Measurements from ENCODE around the gene RAB33B. TPM values are rescaled to one million over a fixed set of nuclear protein-coding genes. Genes with fewer than 3 reads are reported as not detected.

Gene RAB33B
- 15.5 and 22.7 TPM in 2 replicates for total RNA-seq

GRCh38 chr4:139454111-139455045, at the start of gene RAB33B:
RAB33B (plus strand) TSS chr4:139454121; CDS start chr4:139454196, 75 bp downstream.

Other genes with a start within 250 kb of the RAB33B start
- gene MGARP, start 173.9 kb upstream of the RAB33B start, total RNA-seq = 0.49 and 0.94 TPM in 2 replicates
- 16.7 and 30.1 TPM in 2 replicates for gene NAA15, start 152.6 kb upstream of the RAB33B start, total RNA-seq
- 46.4 and 74.5 TPM in 2 replicates for gene NDUFC1, start 151.6 kb upstream of the RAB33B start, total RNA-seq
- 39.8 and 72.3 TPM in 2 replicates for gene SETD7, start 102.1 kb downstream of the RAB33B start, total RNA-seq
- gene MGST2, start 211.7 kb downstream of the RAB33B start, total RNA-seq = 57.5 and 61.4 TPM in 2 replicates